K562 (cell line): Measurements from ENCODE around the gene ADNP. TPM values are rescaled to one million over a fixed set of nuclear protein-coding genes. Genes with fewer than 3 reads are reported as not detected.
A peak's percentile ranks its signal among the peaks of the same experiment; 100 is the strongest.

Experiments
- AFF4 ChIP-seq: sonication (generic); formaldehyde crosslinking; IDR thresholded peaks from 2 replicates; pipeline ENCODE4 v1.8.0; 2023; ENCODE audit warnings: mild to moderate bottlenecking, missing genetic modification reagents
- CBFA2T3 ChIP-seq: fragments of 450-650 bp; IDR thresholded peaks from 2 replicates; pipeline ENCODE4 v1.6.1; 2017
- JUNB ChIP-seq: fragments of 450-650 bp; formaldehyde crosslinking; conservative IDR thresholded peaks from 2 replicates; pipeline ENCODE4 v1.4.0; 2020; ENCODE audit warnings: mild to moderate bottlenecking
- KAT2B ChIP-seq: IDR thresholded peaks from one replicate; pipeline ENCODE4 v1.6.1; 2012; ENCODE audit warnings: low read depth, mild to moderate bottlenecking, control low read depth, inconsistent platforms, low read length, moderate library complexity
- PCBP1 ChIP-seq: fragments of 200-400 bp; formaldehyde crosslinking; IDR thresholded peaks from 2 replicates; pipeline ENCODE4 v1.6.1; 2018; ENCODE audit warnings: mild to moderate bottlenecking, low read depth, low read length; ENCODE audit not compliant: poor library complexity, severe bottlenecking
- SRF ChIP-seq, 2 experiments: fragments of 250-450, 450-650 bp in 1 of 2; sonication (Bioruptor Pico) in 1 of 2; sonication (generic) in 1 of 2; formaldehyde crosslinking; IDR thresholded peaks; 2 replicates each; pipeline versions ENCODE4 v1.5.0 to v1.5.1; 2020 to 2022; ENCODE audit warnings: mild to moderate bottlenecking in 1 of 2, missing genetic modification reagents in 1 of 2
- ZHX1 ChIP-seq: fragments of 150-350 bp; conservative IDR thresholded peaks from 2 replicates; pipeline ENCODE4 v1.6.1; 2014; ENCODE audit warnings: low read length
- ZKSCAN8 ChIP-seq: fragments of 200-800 bp; sonication (Bioruptor generic); IDR thresholded peaks from 2 replicates; pipeline ENCODE4 v1.6.1; 2016; ENCODE audit warnings: missing genetic modification characterization, missing compliant biosample characterization
- ZNF311 ChIP-seq: fragments of 250-450 bp; sonication (Bioruptor Pico); IDR thresholded peaks from 2 replicates; pipeline ENCODE4 v1.4.0; 2020; ENCODE audit warnings: mild to moderate bottlenecking, moderate library complexity
- ZNF551 ChIP-seq: fragments of 250-450 bp; sonication (Bioruptor Pico); IDR thresholded peaks from 2 replicates; pipeline ENCODE4 v1.5.0; 2021; ENCODE audit warnings: mild to moderate bottlenecking, moderate library complexity
- ZNF609 ChIP-seq: sonication (generic); formaldehyde crosslinking; IDR thresholded peaks from 2 replicates; pipeline ENCODE4 v1.8.1; 2023; ENCODE audit warnings: missing genetic modification reagents, mild to moderate bottlenecking, borderline replicate concordance
- ZNF766 ChIP-seq: fragments of 200-800 bp; sonication (Bioruptor generic); conservative IDR thresholded peaks from 2 replicates; pipeline ENCODE4 v1.6.1; 2016; ENCODE audit warnings: missing genetic modification characterization, missing compliant biosample characterization
- ZZZ3 ChIP-seq: fragments of 450-650 bp; IDR thresholded peaks from 2 replicates; pipeline ENCODE4 v1.6.1; 2016; ENCODE audit warnings: antibody characterized with exemption, mild to moderate bottlenecking, moderate library complexity
- polyA plus RNA-seq, 8 experiments: library from polyadenylated mRNA; depleted of rRNA in 4 of 8; stranded (reverse) in 5 of 8; unstranded in 3 of 8; fragments of >200 nt; fragmentation: Nextera tagmentation in 2 of 8; fragmentation: Illumina TruSeq in 1 of 8; extraction: Ambion mirVana in 2 of 8; extraction: Trizol in 1 of 8; gene quantifications; 2 replicates each; pipeline versions ENCODE4 v1.2.1 to v1.2.3, GENCODE V29; 2011 to 2014; ENCODE audit warnings: inconsistent platforms in 1 of 8, missing spikeins in 1 of 8
- total RNA-seq, 7 experiments: library from RNA; depleted of rRNA in 6 of 7; stranded (reverse); fragments of >200 nt in 6 of 7; fragmentation: Illumina TruSeq in 2 of 7; extraction: Trizol in 2 of 7; gene quantifications; 2 replicates each; pipeline versions ENCODE4 v1.2.1 to v1.2.3, GENCODE V29; 2011 to 2021; ENCODE audit warnings: low replicate concordance in 1 of 7

The ADNP gene
- total and polyA plus RNA-seq, 9 of the 15 experiments (the other 6 are each of a cell fraction or from before 2014, with no cell fraction given) = 17.8 to 59.9 (median 25.3) TPM

- no peak for TF ChIP-seq ZNF551 (CRISPR knock-in tag)
- no peak for TF ChIP-seq ZNF609 (CRISPR knock-in tag)
- no peak for TF ChIP-seq ZNF311 (CRISPR knock-in tag)
- 0 out of 2 replicates have a peak, but pooled peaks have one; percentile 5 for TF ChIP-seq AFF4 (CRISPR knock-in tag)
- TF ChIP-seq JUNB = no peak
- TF ChIP-seq ZZZ3 = 0 out of 2 replicates have a peak, but pooled peaks have one; percentile 43
- TF ChIP-seq SRF (CRISPR knock-in tag; IDR thresholded peaks at IDR 0.05) = no peak; a peak in 1 of 4 replicates
- no peak for TF ChIP-seq ZKSCAN8 (CRISPR knock-in tag)
- no peak for TF ChIP-seq PCBP1
- no peak for TF ChIP-seq ZNF766 (CRISPR knock-in tag)
- TF ChIP-seq KAT2B = no peak
- no peak; the same call in 1 of the 2 replicates for TF ChIP-seq CBFA2T3
- TF ChIP-seq ZHX1 = no peak
Observed at GRCh38 chr20:50958615-50959542, 27.6 kb upstream of the ADNP start, which contains the start of gene MOCS3 (continued).
